ENCODE results near the gene ZNF497. TPM values are rescaled to one million over a fixed set of nuclear protein-coding genes. Genes with fewer than 3 reads are reported as not detected.
"Not testable (repeated sequence)": the region's sequence is repeated elsewhere in the genome, so short reads cannot be mapped to it uniquely, and the experiment has no call there.

The ZNF497 gene
- total and polyA plus RNA-seq, 4 donors: 0.60 to 4.4 (median 1.3) TPM

GRCh38 chr19:58380037-58380661 is 17.6 kb upstream of the ZNF497 start:
- no peak for DNase-seq (ENCODE audit: low spot score)
- Histone ChIP-seq H3K4me3 (ENCODE audit: low read depth in 1 of 3, low read length in 3 of 3) (peak overlapping the region; percentile 70 to 80 (median 73)), H3K27me3 (ENCODE audit: control insufficient read depth in 4 of 4, insufficient read depth in 4 of 4, low read length in 3 of 4) (no peaks in the 10 kb centered on the region), H3K9me3 (ENCODE audit: control insufficient read depth in 4 of 4, low read length in 3 of 4) (no peaks in the 10 kb centered on the region), H3K4me1 (ENCODE audit: control insufficient read depth in 4 of 4, insufficient read depth in 4 of 4, low read length in 3 of 4) (peaks cover 6 to 28% (median 18%) of the 10 kb centered on the region in 4 donors), H3K9ac (ENCODE audit: low read depth in 1 of 2, low read length in 2 of 2) (peak overlapping the region in 1 of 2 donors; percentile 6), H3K36me3 (ENCODE audit: control insufficient read depth in 4 of 4, insufficient read depth in 3 of 4, low read depth in 1 of 4, low read length in 3 of 4) (no peaks in the 10 kb centered on the region), H3K27ac (ENCODE audit: low read depth in 1 of 2, low read length in 2 of 2) (peak overlapping the region; percentile 93 to 96)
- TF ChIP-seq, protein P1, sequence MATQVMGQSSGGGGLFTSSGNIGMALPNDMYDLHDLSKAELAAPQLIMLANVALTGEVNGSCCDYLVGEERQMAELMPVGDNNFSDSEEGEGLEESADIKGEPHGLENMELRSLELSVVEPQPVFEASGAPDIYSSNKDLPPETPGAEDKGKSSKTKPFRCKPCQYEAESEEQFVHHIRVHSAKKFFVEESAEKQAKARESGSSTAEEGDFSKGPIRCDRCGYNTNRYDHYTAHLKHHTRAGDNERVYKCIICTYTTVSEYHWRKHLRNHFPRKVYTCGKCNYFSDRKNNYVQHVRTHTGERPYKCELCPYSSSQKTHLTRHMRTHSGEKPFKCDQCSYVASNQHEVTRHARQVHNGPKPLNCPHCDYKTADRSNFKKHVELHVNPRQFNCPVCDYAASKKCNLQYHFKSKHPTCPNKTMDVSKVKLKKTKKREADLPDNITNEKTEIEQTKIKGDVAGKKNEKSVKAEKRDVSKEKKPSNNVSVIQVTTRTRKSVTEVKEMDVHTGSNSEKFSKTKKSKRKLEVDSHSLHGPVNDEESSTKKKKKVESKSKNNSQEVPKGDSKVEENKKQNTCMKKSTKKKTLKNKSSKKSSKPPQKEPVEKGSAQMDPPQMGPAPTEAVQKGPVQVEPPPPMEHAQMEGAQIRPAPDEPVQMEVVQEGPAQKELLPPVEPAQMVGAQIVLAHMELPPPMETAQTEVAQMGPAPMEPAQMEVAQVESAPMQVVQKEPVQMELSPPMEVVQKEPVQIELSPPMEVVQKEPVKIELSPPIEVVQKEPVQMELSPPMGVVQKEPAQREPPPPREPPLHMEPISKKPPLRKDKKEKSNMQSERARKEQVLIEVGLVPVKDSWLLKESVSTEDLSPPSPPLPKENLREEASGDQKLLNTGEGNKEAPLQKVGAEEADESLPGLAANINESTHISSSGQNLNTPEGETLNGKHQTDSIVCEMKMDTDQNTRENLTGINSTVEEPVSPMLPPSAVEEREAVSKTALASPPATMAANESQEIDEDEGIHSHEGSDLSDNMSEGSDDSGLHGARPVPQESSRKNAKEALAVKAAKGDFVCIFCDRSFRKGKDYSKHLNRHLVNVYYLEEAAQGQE (IDR thresholded peaks at IDR 0.05): no peak
- TF ChIP-seq HNF4A (conservative IDR thresholded peaks at IDR 0.05) (peak in 1 of 2 donors; percentile 68), NR2F2 (IDR thresholded peaks at IDR 0.05) (no peak), HNF4G (IDR thresholded peaks at IDR 0.05) (no peak), FOXA1 (IDR thresholded peaks at IDR 0.05) (no peak), RAD21 (IDR thresholded peaks at IDR 0.05) (no peak), EGR1 (IDR thresholded peaks at IDR 0.05; ENCODE audit: low read depth in 2 of 2) (peak in 1 of 2 donors; percentile 49)
- TF ChIP-seq, protein P2, sequence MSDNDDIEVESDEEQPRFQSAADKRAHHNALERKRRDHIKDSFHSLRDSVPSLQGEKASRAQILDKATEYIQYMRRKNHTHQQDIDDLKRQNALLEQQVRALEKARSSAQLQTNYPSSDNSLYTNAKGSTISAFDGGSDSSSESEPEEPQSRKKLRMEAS (IDR thresholded peaks at IDR 0.05): no peak
- 6% methylated on average over 24 of the region's 24 CpGs for WGBS

GRCh38 chr19:58379246-58379645 is 16.7 kb upstream of the ZNF497 start:
- no peaks in the 10 kb centered on the region for H3K9me3 ChIP-seq (ENCODE audit: control insufficient read depth in 4 of 4, low read length in 3 of 4)
- H3K4me1 ChIP-seq (ENCODE audit: control insufficient read depth in 4 of 4, insufficient read depth in 4 of 4, low read length in 3 of 4): peaks cover 3 to 26% (median 18%) of the 10 kb centered on the region in 4 donors
- 93% methylated on average over 6 of the region's 6 CpGs for WGBS
- TF ChIP-seq YY1 (IDR thresholded peaks at IDR 0.05): no peak
- no peaks in the 10 kb centered on the region for H3K36me3 ChIP-seq (ENCODE audit: control insufficient read depth in 4 of 4, insufficient read depth in 3 of 4, low read depth in 1 of 4, low read length in 3 of 4)
- no peak for DNase-seq (ENCODE audit: low spot score)
- no peak overlapping the region for H3K27ac ChIP-seq (ENCODE audit: low read depth in 1 of 2, low read length in 2 of 2)
- H3K27me3 ChIP-seq (ENCODE audit: control insufficient read depth in 4 of 4, insufficient read depth in 4 of 4, low read length in 3 of 4): no peaks in the 10 kb centered on the region
- no peak overlapping the region for H3K9ac ChIP-seq (ENCODE audit: low read depth in 1 of 2, low read length in 2 of 2)
- peak overlapping the region in 1 of 3 donors; percentile 16 for H3K4me3 ChIP-seq (ENCODE audit: low read depth in 1 of 3, low read length in 3 of 3)

- H3K27ac ChIP-seq (ENCODE audit: low read depth in 1 of 2, low read length in 2 of 2); H3K36me3 ChIP-seq (ENCODE audit: control insufficient read depth in 4 of 4, insufficient read depth in 3 of 4, low read depth in 1 of 4, low read length in 3 of 4); H3K9me3 ChIP-seq (ENCODE audit: control insufficient read depth in 4 of 4, low read length in 3 of 4); H3K27me3 ChIP-seq (ENCODE audit: control insufficient read depth in 4 of 4, insufficient read depth in 4 of 4, low read length in 3 of 4); H3K4me3 ChIP-seq (ENCODE audit: low read depth in 1 of 3, low read length in 3 of 3); DNase-seq (ENCODE audit: low spot score); H3K9ac ChIP-seq (ENCODE audit: low read depth in 1 of 2, low read length in 2 of 2): not testable (repeated sequence)
- 90% methylated on average over 7 of the region's 7 CpGs for WGBS
- peaks cover 4 to 40% (median 31%) of the 10 kb centered on the region in 4 donors for H3K4me1 ChIP-seq (ENCODE audit: control insufficient read depth in 4 of 4, insufficient read depth in 4 of 4, low read length in 3 of 4)
These were observed 14.2 kb upstream of the ZNF497 start for GRCh38 chr19:58376724-58377123.

GRCh38 chr19:58374200-58374599 is 11.6 kb upstream of the ZNF497 start:
- no peak for DNase-seq (ENCODE audit: low spot score)
- Histone ChIP-seq H3K27ac (ENCODE audit: low read depth in 1 of 2, low read length in 2 of 2) (no peak overlapping the region), H3K4me3 (ENCODE audit: low read depth in 1 of 3, low read length in 3 of 3) (no peak overlapping the region), H3K9ac (ENCODE audit: low read depth in 1 of 2, low read length in 2 of 2) (no peak overlapping the region), H3K9me3 (ENCODE audit: control insufficient read depth in 4 of 4, low read length in 3 of 4) (no peaks in the 10 kb centered on the region), H3K4me1 (ENCODE audit: control insufficient read depth in 4 of 4, insufficient read depth in 4 of 4, low read length in 3 of 4) (peaks cover 4 to 25% (median 18%) of the 10 kb centered on the region in 4 donors), H3K36me3 (ENCODE audit: control insufficient read depth in 4 of 4, insufficient read depth in 3 of 4, low read depth in 1 of 4, low read length in 3 of 4) (peaks cover 0 to 2% (median 0%) of the 10 kb centered on the region in 4 donors), H3K27me3 (ENCODE audit: control insufficient read depth in 4 of 4, insufficient read depth in 4 of 4, low read length in 3 of 4) (no peaks in the 10 kb centered on the region)
- 86% methylated on average over 4 of the region's 4 CpGs for WGBS
- TF ChIP-seq EGR1 (IDR thresholded peaks at IDR 0.05; ENCODE audit: low read depth in 2 of 2) (no peak), HNF4A (conservative IDR thresholded peaks at IDR 0.05) (no peak), RAD21 (IDR thresholded peaks at IDR 0.05) (no peak), RXRA (IDR thresholded peaks at IDR 0.05) (no peak), YY1 (IDR thresholded peaks at IDR 0.05) (no peak), GABPA (IDR thresholded peaks at IDR 0.05 in 1 of 2, conservative IDR thresholded peaks at IDR 0.05 in 1 of 2) (no peak), HNF4G (IDR thresholded peaks at IDR 0.05) (no peak)
- TF ChIP-seq, protein P2 (IDR thresholded peaks at IDR 0.05): no peak
- TF ChIP-seq, protein P3, sequence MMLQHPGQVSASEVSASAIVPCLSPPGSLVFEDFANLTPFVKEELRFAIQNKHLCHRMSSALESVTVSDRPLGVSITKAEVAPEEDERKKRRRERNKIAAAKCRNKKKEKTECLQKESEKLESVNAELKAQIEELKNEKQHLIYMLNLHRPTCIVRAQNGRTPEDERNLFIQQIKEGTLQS (IDR thresholded peaks at IDR 0.05): no peak

Measured in liver (tissue), 9 donors.